H1 (cell line): ENCODE measurements around the gene ELL2. TPM values are rescaled to one million over a fixed set of nuclear protein-coding genes. Genes with fewer than 3 reads are reported as not detected.

Experiments
- TBP ChIP-seq: IDR thresholded peaks from 2 replicates; pipeline ENCODE4 v1.6.1; 2011; ENCODE audit warnings: low read depth, low read length, improper control_type of control experiment
- polyA plus RNA-seq, 7 experiments: library from polyadenylated mRNA; depleted of rRNA in 3 of 7; stranded (reverse) in 5 of 7; unstranded in 2 of 7; fragments of >200 nt in 5 of 7; fragments of 200-250 nt in 2 of 7; gene quantifications; 1 replicate in 5 of 7; 2 replicates in 1 of 7; 4 replicates in 1 of 7; pipeline versions ENCODE4 v1.2.1 to v1.2.3, GENCODE V29; 2011 to 2013; ENCODE audit warnings: missing spikeins in 2 of 7, mixed read lengths in 2 of 7
- total RNA-seq: library from RNA; stranded (reverse); fragmentation: NEBNext Ultra II Directional; extraction: Animal tissue kit (Norgen Biotek cat#: 25700); gene quantifications from 2 replicates; pipeline ENCODE4 v1.2.1, GENCODE V29; 2021

ELL2 gene
- total and polyA plus RNA-seq, 2 of the 8 experiments (the other 6 are each of a cell fraction or from before 2014, with no cell fraction given) = 6.3 to 29.4 TPM

- no peak for TF ChIP-seq TBP
Measured at GRCh38 chr5:95858023-95858461, 103.6 kb downstream of the ELL2 start (continued).
